RPMI7951 (cell line): ENCODE results near the gene RNASET2. TPM values are rescaled to one million over a fixed set of nuclear protein-coding genes. Genes with fewer than 3 reads are reported as not detected.
"Not testable (repeated sequence)": the region's sequence is repeated elsewhere in the genome, so short reads cannot be mapped to it uniquely, and the experiment has no call there.

Experiments
- DNase-seq: peaks from one replicate; pipeline ENCODE4 v3.0.0-alpha.2; 2012; ENCODE audit warnings: low read depth
- total RNA-seq: library from RNA; depleted of rRNA; stranded (reverse); fragments of >200 nt; shearing (Covaris generic); gene quantifications from 2 replicates; pipeline ENCODE4 v1.2.3, GENCODE V29; 2014

Gene RNASET2
- total RNA-seq, 1 experiment from 2014 or later: 19.2 TPM

DNA sequence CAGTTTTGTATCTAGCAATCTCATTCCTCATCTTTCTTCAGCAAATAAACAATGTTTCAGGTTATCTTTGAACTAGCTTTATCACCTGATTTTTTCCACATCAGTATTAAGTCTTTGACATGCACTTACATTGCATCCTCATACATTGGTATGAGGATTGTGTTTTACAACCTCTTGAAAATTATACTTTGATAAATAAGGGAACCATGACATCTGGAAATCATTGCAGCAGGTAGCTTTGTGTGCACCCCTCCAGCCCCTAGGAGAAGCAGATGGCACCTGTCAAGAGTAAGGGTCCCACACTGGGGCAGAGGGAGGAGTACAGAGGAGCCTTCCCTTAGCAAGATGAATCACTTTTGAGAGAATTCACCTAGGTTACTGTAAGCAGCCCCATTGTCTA, 13.7 kb upstream of the RNASET2 start:
- DNase-seq: no peak

DNA sequence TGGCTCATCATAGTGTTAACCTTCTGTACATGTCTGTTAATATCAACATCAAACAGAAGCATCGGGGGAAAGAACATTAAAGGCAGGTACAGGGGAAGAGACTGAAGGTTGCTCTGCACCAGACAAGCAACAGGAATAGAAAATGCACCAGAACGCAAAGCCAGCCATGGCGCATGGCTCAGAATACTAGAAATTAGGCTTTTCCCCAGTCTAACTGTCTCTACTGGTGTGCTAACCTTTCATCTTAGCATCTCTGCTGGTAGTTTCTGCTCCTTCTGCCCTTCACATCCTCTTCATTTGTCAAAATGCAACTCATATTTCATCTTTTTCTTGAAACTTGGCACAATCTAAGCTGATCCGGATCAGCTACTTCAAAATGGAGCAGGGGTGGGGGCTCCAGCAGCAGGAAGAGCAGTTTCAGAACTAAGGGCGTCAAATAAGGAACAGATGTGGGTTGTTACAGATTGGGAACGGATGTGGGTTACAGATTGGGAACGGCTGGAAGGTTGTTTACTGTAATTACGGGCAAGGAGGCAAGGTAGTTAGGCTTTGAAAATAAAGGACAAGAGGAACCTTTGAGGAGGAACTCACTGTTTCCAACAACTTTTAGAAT, 13.1 kb upstream of the RNASET2 start:
- no peak for DNase-seq

DNA sequence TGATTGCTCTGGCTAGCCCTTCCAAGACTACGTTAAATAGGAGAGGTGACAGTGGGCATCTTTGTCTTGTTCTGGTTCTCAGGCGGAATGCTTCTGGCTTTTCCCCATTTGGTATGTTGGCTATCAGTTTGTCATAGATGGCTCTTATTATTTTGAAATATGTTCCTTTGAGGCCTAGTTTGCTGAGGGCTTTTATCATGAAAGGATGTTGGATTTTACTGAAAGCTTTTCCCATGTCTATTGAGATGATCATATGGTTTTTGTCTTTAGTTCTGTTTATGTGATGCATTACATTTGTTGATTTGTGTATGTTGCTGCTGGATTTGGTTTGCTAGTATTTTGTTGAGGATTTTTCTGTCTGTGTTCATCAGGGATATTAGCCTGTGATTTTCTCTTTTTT, 9.9 kb upstream of the RNASET2 start:
- no peak for DNase-seq

GRCh38 chr6:166960609-166960978, 4.2 kb upstream of the RNASET2 start:
- DNase-seq: no peak

GRCh38 chr6:166959911-166960608, 3.7 kb upstream of the RNASET2 start:
- no peak for DNase-seq

DNA sequence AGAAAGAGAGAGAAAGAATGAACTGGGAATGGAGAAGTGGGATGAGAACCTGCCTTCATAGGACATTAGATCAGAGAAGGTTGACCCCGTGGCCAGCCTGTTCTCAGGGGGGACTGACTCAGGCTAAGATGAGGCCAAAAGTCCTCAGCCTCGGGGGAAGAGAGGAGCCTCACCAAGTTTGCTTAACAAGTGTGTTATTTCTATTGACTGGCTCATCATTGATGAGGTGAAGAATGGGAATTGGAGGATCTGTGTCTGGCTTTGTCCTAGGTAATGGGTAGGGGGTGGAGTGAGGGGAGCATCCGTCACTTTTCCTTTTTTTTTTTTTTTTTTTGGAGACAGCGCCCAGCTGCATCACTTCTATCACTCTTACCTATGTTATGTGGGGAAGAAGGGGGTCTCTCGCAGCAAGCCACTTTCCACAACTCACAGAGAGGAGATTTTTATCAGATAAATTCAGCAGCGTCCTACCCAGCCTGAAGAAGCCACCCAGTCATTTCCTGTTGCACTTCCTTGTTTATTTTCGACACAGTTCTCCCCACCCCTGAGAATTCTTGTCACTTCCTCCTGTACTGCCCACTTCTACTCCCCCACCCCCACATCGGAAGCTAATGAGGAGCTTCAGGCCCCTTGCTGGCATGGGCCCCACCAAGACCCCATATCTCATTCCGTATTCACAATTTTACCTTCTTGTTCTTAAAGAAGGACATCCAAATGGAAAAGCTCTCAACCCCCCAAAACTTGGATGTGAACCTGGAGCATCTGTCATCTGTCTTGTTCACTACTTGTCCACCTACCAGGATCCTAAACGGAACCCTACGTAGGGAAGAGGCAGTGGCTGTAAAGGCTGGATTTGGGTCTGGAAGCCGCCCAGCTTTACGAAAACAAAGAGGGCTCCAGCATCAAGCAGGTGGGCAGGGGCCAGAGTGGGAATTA, 2.8 kb upstream of the RNASET2 start:
- no peak for DNase-seq

DNA sequence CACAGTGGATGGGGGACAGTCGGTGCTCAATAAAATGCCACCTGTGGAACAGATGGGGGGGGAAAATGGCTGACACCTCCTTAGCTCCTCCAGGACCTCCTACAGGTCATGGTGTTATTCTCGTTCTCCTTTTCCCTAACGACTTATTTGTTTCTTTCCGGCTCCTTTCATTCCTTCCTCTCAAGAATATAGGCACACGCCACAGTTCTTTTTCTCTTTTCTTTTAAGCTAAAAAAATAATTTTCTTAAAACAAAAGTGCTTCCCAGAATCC, 1.4 kb upstream of the RNASET2 start:
- no peak for DNase-seq

- DNase-seq: peak; percentile 25
These were observed 896 bp upstream of the RNASET2 start for GRCh38 chr6:166957087-166957804.

- DNase-seq: peak; percentile 33
These were observed 396 bp downstream of the RNASET2 start for GRCh38 chr6:166955865-166956443.

DNA sequence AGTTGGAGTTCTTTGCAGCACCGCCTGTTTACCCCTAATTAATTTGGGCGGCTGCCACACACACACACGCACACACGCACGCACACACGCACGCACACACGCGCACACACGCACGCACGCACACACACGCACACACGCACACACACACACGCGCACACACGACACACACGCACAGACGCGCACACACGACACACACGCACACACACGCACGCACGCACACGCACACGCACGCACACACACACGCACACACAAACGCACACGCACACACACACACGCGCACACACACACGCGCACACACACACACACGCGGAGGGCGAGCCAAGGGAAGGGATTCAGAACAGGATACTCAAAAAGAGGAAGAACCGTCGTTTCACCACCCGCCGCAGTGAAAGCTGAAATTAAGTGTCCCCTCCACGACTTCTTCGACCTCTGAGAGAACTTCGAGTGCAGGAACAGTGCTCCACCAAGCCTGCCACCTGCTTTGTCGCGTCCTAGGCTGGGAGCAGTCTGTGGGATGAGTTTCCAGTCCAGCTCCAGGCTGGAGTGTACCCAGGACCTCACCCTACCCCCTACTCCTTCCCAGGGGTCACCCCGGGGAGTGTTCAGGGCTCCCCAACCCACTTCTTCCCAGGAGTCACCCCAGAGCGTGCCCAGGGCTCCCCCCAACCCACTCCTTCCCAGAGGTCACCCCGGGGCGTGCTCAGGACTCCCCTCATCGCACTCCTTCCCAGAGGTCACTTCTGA, 1.1 kb downstream of the RNASET2 start:
- peak; percentile 3 for DNase-seq

DNA sequence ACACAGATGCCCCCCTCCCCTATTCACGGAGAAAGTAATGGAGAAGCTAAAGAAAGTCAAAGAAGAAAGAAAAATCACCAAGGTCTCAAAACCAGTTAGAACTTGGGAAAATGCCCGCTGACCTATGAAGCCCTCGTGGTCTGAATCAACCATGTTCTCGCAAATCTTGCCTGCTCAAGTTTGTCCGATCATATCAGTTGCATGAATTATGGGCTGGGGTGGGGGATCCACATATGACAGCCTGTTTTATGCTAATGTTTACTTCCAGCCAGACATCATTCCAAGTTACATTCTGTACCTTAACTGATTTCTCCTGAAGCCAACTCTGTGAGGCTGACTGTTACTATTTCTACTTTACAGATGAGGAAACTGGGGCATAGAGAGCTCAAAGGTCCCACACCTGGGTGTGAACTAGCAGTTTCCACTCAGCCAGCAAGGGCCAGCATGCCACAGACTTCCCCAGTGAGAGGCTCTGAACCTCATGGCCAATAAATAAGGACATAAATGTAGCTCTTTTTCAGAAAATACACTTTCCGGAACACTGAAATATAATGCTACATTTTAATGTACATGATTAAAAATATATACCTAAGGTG, 2.1 kb downstream of the RNASET2 start:
- no peak for DNase-seq

GRCh38 chr6:166952567-166953486, 3.5 kb downstream of the RNASET2 start:
- no peak for DNase-seq

DNA sequence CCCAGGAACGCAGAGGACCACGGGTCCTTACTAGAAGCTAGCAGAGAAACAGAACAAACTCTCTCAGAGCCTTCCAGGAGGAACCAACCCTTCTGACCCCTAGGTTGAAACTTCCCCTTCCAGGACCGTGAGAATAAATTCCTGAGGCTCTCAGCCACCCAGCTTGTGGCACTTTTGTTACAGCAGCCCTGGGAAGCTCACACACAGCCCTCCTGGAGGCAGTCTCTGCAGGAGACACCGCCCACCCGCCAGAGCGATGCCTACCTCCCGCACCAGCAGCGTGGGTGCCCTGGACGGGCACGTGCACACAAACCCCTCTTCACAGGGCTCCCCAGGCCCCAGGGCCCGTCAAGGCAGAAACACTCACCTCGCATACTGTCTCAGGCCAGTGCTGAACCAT, 4.2 kb downstream of the RNASET2 start:
- no peak for DNase-seq

- no peak for DNase-seq
These were observed 4.7 kb downstream of the RNASET2 start for GRCh38 chr6:166951670-166952060.

DNA sequence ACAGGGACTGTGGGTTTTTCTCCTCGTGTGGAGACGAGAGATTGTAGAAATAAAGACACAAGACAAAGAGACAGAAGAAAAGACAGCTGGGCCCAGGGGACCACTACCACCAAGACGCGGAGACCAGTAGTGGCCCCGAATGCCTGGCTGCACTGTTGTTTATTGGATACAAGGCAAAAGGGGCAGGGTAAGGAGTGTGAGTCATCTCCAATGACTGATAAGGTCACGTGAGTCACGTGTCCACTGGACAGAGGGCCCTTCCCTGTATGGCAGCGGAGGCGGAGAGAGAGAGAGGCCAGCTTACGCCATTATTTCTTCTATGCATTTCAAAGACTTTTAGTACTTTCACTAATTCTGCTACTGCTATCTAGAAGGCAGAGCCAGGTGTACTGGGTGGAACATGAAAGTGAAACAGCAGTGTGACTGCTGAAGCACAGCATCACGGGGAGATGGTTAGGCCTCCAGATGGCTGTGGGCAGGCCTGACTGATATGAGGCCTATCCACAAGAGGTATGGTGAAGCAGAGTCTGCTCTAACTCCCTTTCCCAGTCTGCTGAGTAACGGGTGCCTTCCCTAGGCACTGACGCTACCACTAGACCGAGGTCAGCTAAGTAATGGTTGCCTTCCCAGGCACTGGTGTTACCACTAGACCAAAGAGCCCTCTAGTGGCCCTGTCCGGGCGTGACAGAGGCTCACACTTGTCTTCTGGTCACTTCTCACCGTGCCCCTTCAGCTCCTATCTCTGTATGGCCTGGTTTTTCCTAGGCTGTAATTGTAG, 5.3 kb downstream of the RNASET2 start:
- DNase-seq: peak; percentile 72

- no peak for DNase-seq
These were observed 5.9 kb downstream of the RNASET2 start for GRCh38 chr6:166950443-166950821.

- no peak for DNase-seq
These were observed 6.6 kb downstream of the RNASET2 start for GRCh38 chr6:166949528-166950442.

DNA sequence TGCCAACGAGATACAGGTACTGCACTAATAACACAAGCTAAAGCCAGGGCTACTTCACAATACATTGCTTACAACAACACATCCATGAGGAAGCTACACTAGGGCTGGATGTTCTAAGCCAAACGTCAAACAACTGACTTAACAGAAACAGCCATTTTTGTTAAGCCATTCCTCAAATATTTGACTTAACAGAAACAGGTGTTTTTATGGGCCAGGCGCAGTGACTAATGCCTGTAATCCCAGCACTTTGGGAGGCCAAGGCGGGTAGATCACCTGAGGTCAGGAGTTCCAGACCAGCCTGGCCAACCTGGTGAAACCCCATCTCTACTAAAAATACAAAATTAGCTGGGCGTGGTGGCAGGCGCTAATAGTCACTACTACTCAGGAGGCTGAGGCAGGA, 7.6 kb downstream of the RNASET2 start:
- DNase-seq: not testable (repeated sequence)
